WTC11 (cell line): ENCODE measurements around the gene FOXG1.

ENCODE experiments used
- AFF4 ChIP-seq: sonication (generic); formaldehyde crosslinking; IDR thresholded peaks from 2 replicates; pipeline ENCODE4 v1.8.1; 2023; ENCODE audit warnings: mild to moderate bottlenecking, missing genetic modification reagents, borderline replicate concordance
- ATF1 ChIP-seq: sonication (generic); formaldehyde crosslinking; IDR thresholded peaks from 2 replicates; pipeline ENCODE4 v1.8.1; 2023; ENCODE audit warnings: mild to moderate bottlenecking, moderate library complexity, missing genetic modification reagents
- CBFB ChIP-seq: sonication (generic); formaldehyde crosslinking; IDR thresholded peaks from 2 replicates; pipeline ENCODE4 v1.8.1; 2022; ENCODE audit warnings: mild to moderate bottlenecking, low read depth, missing genetic modification reagents
- CREB1 ChIP-seq: sonication (generic); formaldehyde crosslinking; IDR thresholded peaks from 2 replicates; pipeline ENCODE4 v1.8.0; 2023; ENCODE audit warnings: mild to moderate bottlenecking, missing genetic modification reagents
- CTCF ChIP-seq: fragments of 200-600 bp; IDR thresholded peaks from 2 replicates; pipeline ENCODE4 v1.8.0; 2022; ENCODE audit warnings: antibody characterized with exemption
- GABPB1 ChIP-seq: sonication (generic); formaldehyde crosslinking; IDR thresholded peaks from 2 replicates; pipeline ENCODE4 v1.8.1; 2023; ENCODE audit warnings: mild to moderate bottlenecking, missing genetic modification reagents
- IRF1 ChIP-seq: sonication (generic); formaldehyde crosslinking; IDR thresholded peaks from 2 replicates; pipeline ENCODE4 v1.8.0; 2023; ENCODE audit warnings: missing genetic modification reagents
- JUN ChIP-seq: sonication (generic); formaldehyde crosslinking; IDR thresholded peaks from 2 replicates; pipeline ENCODE4 v1.8.0; 2023; ENCODE audit warnings: mild to moderate bottlenecking, missing genetic modification reagents
- NFATC4 ChIP-seq: fragments of 250-450 bp; sonication (Bioruptor Pico); IDR thresholded peaks from 2 replicates; pipeline ENCODE4 v1.9.0; 2021; ENCODE audit warnings: mild to moderate bottlenecking
- PRDM15 ChIP-seq: sonication (generic); formaldehyde crosslinking; IDR thresholded peaks from 2 replicates; pipeline ENCODE4 v1.8.0; 2022; ENCODE audit warnings: missing genetic modification reagents
- ZBTB43 ChIP-seq: sonication (generic); formaldehyde crosslinking; IDR thresholded peaks from 2 replicates; pipeline ENCODE4 v1.8.1; 2023; ENCODE audit warnings: mild to moderate bottlenecking, missing genetic modification reagents

- TF ChIP-seq IRF1 (CRISPR knock-in tag) (no peak), ZBTB43 (CRISPR knock-in tag) (no peak), CTCF (no peak), CREB1 (CRISPR knock-in tag) (no peak), PRDM15 (CRISPR knock-in tag) (no peak), CBFB (CRISPR knock-in tag) (no peak), JUN (CRISPR knock-in tag) (no peak), AFF4 (CRISPR knock-in tag) (no peak), GABPB1 (CRISPR knock-in tag) (no peak), ATF1 (CRISPR knock-in tag) (no peak), NFATC4 (CRISPR knock-in tag) (no peak)
Measured at GRCh38 chr14:28764257-28765160, 2.1 kb upstream of the FOXG1 start.
